ENCODE measurements around the gene CDH13.

The CDH13 gene

DNA sequence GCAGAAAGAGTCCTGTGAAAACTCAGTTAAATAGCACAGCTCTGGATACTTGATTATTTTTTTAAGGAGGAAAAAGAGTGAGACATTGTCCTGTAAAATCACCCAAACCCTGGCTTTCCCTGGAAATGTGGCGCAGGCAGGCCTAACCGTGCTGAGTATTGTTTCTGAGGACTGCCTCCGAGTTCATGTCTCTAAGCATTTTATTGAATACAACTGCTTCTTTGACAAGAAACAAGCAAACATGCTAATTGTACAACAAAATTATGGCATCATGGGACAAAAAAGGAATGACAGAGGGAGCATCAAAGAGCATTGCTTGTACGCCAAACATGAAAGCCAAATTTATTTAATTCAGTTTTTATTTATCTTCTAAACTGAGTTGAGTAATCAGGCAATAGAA, 1116.5 kb downstream of the CDH13 start:
- no peak for DNase-seq

- no peak for DNase-seq
Measured at GRCh38 chr16:83743720-83744119, 1117.0 kb downstream of the CDH13 start.

DNA sequence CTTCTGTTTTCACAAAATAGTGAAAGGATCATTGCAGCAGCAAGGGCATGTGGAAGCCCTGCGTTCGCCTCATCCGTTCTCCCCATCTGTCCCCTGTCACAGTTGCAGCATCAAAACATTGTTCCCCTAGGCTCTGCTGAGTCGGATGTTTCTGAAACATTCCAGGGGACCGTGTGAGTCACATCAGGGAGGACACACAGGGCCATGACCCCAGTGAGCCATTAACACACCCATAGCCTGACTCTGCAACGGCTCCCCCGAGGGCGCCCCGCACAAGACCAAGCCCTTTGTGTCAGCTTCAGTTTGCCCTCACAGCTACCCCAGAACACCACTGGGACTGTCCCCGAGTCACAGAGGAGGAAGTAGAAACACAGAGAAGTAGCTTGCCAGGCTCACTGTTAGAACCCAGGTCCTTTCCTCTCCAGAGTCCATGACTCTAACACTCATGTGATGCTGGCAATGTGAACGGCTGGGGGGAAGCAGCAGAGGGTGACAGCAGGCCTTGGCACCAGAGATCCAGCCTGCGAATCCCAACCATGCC, 1117.7 kb downstream of the CDH13 start:
- DNase-seq: no peak

- no peak for DNase-seq
Measured at GRCh38 chr16:83746611-83747010, 1119.8 kb downstream of the CDH13 start.

DNA sequence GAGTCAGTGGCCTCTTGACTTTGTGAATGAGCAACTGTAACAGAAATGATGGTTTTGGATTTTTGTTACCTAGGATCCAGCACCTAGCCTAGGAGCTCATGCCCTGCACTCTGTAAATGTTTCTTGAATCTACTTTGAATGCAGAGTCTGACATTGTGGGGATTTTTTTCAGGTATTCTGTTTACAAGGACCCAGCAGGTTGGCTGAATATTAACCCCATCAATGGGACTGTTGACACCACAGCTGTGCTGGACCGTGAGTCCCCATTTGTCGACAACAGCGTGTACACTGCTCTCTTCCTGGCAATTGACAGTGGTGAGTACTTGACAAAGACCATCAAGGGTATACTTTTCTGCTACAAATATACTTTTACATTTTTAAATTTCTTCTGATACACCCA, 1121.2 kb downstream of the CDH13 start:
- DNase-seq: no peak

DNA sequence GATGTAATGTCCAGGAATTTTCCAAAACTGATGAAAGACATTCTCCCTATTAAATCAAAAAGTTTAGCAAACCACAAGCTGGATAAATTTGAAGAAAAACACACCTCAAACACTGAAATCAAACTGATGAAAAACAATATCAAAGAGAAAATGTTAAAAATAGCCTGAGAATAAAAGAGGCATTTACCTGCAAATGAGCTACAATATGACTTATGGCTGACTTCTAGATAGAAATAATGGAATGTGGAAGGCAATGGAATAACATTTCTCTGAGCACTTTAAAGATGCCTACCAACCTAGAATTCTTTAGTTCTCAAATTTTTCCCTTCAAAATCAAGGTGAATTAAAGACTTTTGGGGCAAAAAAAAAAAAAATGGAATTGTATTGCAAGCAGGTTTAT, 1128.6 kb downstream of the CDH13 start:
- DNase-seq: no peak

DNA sequence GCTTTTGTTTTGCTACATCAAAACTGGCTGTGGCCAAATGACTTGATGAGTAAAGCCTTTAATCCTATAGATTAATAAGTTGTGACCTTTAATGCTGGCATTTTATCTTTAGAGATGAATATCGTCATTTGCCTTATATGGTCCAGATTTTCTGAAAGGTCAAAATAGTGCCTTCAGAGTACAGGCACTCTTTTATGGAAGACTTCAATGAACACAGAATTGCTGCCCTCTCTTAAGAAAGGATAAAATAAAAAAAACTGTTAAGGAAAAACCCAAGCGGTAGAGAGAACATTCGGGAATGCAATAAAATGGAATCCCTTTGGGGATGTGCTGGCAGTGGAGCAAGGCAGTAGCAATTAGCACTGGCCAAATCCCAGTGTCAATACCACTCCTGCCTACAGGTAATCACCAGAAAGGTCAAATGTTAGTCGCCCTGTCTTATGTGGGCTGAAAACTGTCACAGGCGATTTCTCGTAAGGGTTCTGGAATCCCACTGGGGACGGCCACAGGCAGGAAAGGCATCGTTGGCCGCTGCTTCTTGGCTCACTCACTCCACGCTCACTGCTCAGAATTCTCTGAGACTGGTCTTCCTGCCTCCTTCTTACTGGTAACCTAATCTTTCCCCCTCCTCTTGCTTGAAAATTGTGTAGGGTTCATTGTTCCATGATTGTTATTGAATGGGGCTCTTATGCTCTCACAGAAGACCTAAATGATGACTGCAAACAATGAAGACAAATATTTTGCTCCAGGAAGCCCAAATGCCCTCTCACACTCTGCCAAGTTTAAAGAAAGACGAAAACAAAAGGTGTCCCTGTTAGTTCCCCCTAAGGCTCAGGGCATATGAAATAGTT, 1135.6 kb downstream of the CDH13 start:
- DNase-seq: peak; percentile 15

DNA sequence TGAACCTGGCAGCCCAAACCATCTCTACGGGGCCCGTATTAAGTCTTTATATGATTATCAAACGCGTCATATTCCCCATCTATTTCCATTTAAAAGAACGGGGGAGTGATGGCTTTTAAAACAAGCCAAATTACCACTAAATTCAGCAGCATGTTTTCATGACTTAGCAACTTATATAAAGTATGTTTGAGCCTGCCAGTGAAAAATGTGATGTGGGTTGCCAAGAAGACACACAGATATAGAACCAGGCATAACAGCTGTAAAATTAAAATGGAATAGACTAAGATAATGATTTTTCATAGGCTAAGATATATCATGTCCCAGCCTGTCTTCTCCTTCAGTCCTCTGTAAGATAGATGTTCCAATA, 1136.2 kb downstream of the CDH13 start:
- no peak for DNase-seq

DNA sequence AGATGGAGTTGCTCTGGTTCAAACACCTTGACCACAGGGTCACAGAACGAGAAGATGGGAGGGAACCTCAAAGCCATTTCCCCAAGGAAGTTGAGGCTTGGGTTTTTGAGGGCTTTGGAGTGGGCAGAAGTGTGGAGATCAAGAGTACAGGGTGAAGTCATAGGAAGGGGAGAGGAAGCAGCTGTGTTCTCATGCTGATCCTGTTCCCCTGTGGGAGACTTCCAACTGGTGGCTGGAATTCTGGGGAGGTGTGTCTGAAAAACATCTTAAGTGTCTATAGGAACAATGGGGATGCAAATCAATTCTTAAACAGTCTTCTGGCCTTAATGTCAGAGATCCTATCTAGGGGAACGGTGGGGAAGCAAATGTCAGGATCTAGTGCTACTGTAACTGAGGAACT, 1142.2 kb downstream of the CDH13 start:
- DNase-seq: no peak

- DNase-seq: no peak
Measured at GRCh38 chr16:83769397-83770008, 1142.7 kb downstream of the CDH13 start.

DNA sequence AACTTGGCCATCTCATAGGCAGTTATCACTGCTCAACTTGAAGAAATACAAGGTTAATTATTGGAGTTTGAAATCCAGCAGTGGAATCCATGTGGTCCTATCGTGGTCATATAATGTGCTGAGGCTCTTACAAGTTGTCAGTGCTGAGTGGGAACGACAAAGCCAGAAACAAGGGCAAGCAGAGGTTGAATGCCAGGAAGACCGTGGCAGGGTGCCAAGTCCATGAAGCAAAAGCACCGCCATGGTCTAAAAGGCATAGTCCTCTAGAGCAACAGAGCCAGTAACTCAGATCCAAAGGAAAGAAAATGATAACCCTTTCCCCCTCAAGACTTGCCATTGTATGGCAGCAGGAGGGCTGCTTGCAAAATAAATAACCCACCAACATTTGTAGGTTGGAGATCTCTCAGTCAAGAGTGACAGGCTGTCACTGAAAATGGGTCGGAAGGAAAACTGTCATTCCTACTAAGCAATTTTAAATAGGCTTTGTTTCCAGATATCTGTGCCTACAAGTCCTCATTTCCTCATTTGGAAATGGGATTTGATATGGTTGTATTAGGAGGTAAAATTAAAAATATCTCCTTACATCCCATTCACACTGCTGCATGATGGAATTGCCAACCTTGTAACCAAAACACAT, 1144.7 kb downstream of the CDH13 start:
- DNase-seq: peak; percentile 55

- peak; percentile 29 for DNase-seq
Measured at GRCh38 chr16:83772806-83773205, 1146.0 kb downstream of the CDH13 start.

GRCh38 chr16:83774066-83774465, 1147.3 kb downstream of the CDH13 start:
- DNase-seq: no peak

GRCh38 chr16:83776944-83777343, 1150.2 kb downstream of the CDH13 start:
- DNase-seq: no peak

GRCh38 chr16:83779886-83780285, 1153.1 kb downstream of the CDH13 start:
- DNase-seq: no peak

DNA sequence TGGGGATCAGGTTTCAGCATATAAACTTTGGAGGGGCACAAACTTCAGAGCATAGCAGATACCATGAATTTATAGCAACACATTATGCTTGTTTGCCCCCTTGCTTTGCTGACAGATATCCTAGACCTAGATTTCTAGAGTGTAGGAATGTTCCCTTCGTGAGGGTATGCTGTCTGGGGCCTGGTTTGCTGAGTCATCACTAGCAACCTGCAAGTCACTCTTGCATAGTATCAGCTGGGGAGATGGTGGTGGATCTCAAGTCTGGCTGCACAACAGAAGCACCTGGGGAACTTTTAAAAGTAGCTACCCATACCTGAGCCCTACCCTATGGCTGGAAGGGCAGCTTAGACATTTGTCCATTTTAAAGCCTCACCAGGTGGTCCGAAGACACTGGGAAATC, 1158.7 kb downstream of the CDH13 start:
- no peak for DNase-seq

GRCh38 chr16:83789642-83790401, 1163.1 kb downstream of the CDH13 start:
- DNase-seq: no peak

GRCh38 chr16:83791916-83792315, 1165.1 kb downstream of the CDH13 start:
- no peak for DNase-seq

DNA sequence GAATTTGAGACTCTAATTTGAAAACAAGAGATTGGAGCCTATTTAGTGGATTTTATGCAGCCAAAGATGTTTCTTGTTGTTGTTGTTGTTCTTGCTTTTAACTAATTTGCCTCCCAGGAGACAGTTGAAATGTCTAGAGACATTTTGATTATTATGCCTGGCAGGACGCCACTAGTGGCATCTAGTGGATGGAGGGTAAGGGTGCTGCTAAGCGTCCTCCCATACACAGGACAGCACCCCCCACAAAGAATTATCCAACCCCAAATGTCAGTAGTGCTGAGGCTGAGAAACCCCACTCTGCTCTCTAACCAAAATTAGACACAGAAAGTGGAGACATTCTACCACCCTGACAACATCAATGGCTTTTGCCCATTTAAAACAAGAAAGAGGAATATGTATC, 1165.6 kb downstream of the CDH13 start:
- DNase-seq: no peak

- DNase-seq: peak; percentile 65
Measured at GRCh38 chr16:83793179-83793578, 1166.4 kb downstream of the CDH13 start.

GRCh38 chr16:83794860-83795554, 1168.2 kb downstream of the CDH13 start:
- DNase-seq: no peak

- DNase-seq: peak; percentile 47
Measured at GRCh38 chr16:83797013-83797412, 1170.2 kb downstream of the CDH13 start.
